KMS-11 (cell line): ENCODE data around the gene DAD1.

Source experiments
- H2AFZ ChIP-seq: fragments of 200-600 bp; sonication (generic); 2 replicates; pipeline ENCODE4 v1.6.1; 2016; ENCODE audit warnings: antibody characterized with exemption, mixed run types, low read depth
- H3K27ac ChIP-seq: fragments of 200-600 bp; sonication (generic); 2 replicates; pipeline ENCODE4 v1.6.1; 2016; ENCODE audit warnings: mild to moderate bottlenecking, mixed run types
- H3K27me3 ChIP-seq: fragments of 200-600 bp; sonication (generic); 2 replicates; pipeline ENCODE4 v1.6.1; 2017; ENCODE audit warnings: mild to moderate bottlenecking, low read depth, mixed run types, moderate library complexity; ENCODE audit not compliant: insufficient read depth
- H3K36me3 ChIP-seq: fragments of 200-600 bp; sonication (generic); 2 replicates; pipeline ENCODE4 v1.6.1; 2017; ENCODE audit warnings: mild to moderate bottlenecking, mixed run types; ENCODE audit not compliant: insufficient read depth
- H3K4me1 ChIP-seq: fragments of 200-600 bp; sonication (generic); 2 replicates; pipeline ENCODE4 v1.6.1; 2016; ENCODE audit warnings: mild to moderate bottlenecking, low read depth, mixed run types; ENCODE audit not compliant: poor library complexity, severe bottlenecking
- H3K4me2 ChIP-seq: fragments of 200-600 bp; sonication (generic); 2 replicates; pipeline ENCODE4 v1.7.0; 2016; ENCODE audit warnings: mild to moderate bottlenecking, mixed run types
- H3K4me3 ChIP-seq: fragments of 200-600 bp; sonication (generic); IDR thresholded peaks from 2 replicates; pipeline ENCODE4 v1.6.1; 2017; ENCODE audit warnings: low read depth, low read length, mixed read lengths; ENCODE audit not compliant: insufficient read depth
- H3K79me2 ChIP-seq: fragments of 200-600 bp; sonication (generic); 2 replicates; pipeline ENCODE4 v1.6.1; 2016; ENCODE audit warnings: low read depth, mixed run types; ENCODE audit not compliant: insufficient read depth
- H3K9ac ChIP-seq: fragments of 200-600 bp; sonication (generic); 2 replicates; pipeline ENCODE4 v1.6.1; 2016; ENCODE audit warnings: mild to moderate bottlenecking, mixed run types
- H4K20me1 ChIP-seq: fragments of 200-600 bp; sonication (generic); 2 replicates; pipeline ENCODE4 v1.6.1; 2016; ENCODE audit warnings: mild to moderate bottlenecking, mixed run types; ENCODE audit not compliant: insufficient read depth
- TF ChIP-seq, protein P1 (sequence below): fragments of 200-600 bp; sonication (generic); conservative IDR thresholded peaks from 2 replicates; pipeline ENCODE4 v1.6.1; 2017; ENCODE audit warnings: low read depth, mild to moderate bottlenecking, antibody characterized with exemption, low read length, moderate library complexity, mixed read lengths

DAD1 gene

DNA sequence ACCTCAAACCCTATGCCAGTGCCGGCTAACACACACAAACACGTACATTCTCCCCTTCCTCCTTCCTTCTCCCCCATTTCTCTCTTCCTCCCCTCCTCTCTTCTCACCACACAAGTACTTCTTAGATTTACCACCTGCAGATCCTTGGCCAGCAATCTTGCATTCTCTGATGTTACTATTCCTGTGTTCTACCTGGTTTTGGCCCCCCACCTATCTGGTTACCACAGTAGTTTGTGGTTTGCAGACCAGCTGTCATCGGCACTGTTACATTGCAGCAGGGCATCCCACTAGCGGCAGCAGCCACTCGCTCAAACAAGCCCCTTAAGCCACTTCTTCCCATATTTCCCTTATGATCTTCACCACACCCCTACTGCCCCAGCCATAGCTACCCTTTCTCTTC is 13.0 kb upstream of the DAD1 start:
- Histone ChIP-seq H3K9ac (no peak overlapping the region; the same call in 1 of the 2 replicates), H3K4me2 (peak overlapping the region; percentile 84), H3K4me3 (no peak overlapping the region), H4K20me1 (no peaks in the 10 kb centered on the region), H3K36me3 (no peaks in the 10 kb centered on the region), H3K79me2 (peaks cover 22% of the 10 kb centered on the region), H2AFZ (no peak overlapping the region), H3K4me1 (peaks cover 79% of the 10 kb centered on the region), H3K27ac (peak overlapping the region; percentile 57), H3K27me3 (no peaks in the 10 kb centered on the region)
- TF ChIP-seq, protein P1, sequence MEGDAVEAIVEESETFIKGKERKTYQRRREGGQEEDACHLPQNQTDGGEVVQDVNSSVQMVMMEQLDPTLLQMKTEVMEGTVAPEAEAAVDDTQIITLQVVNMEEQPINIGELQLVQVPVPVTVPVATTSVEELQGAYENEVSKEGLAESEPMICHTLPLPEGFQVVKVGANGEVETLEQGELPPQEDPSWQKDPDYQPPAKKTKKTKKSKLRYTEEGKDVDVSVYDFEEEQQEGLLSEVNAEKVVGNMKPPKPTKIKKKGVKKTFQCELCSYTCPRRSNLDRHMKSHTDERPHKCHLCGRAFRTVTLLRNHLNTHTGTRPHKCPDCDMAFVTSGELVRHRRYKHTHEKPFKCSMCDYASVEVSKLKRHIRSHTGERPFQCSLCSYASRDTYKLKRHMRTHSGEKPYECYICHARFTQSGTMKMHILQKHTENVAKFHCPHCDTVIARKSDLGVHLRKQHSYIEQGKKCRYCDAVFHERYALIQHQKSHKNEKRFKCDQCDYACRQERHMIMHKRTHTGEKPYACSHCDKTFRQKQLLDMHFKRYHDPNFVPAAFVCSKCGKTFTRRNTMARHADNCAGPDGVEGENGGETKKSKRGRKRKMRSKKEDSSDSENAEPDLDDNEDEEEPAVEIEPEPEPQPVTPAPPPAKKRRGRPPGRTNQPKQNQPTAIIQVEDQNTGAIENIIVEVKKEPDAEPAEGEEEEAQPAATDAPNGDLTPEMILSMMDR = no peak

DNA sequence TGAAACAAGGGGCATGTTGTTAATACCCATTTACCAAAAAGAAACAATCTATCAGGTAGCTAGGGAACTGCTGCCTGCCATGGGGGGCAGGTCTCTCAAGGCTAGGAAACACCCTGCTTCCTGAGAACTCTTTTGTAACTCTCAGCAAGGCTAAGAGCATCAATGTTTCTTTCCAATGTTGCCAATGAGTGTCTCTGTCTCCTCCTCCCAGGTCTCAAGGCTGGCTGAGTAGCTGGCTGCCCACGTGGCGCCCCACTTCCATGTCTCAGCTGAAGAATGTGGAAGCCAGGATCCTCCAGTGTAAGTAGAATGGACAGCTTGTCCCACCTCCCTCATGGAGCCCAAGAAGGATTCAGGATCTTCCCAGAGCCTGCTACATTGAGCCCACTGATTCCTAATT is 12.4 kb upstream of the DAD1 start:
- no peaks in the 10 kb centered on the region for H3K27me3 ChIP-seq
- TF ChIP-seq, protein P1 = no peak
- H3K79me2 ChIP-seq = peaks cover 22% of the 10 kb centered on the region
- H3K4me3 ChIP-seq = no peak overlapping the region
- H3K9ac ChIP-seq = no peak overlapping the region; the same call in 1 of the 2 replicates
- H4K20me1 ChIP-seq = no peaks in the 10 kb centered on the region
- peaks cover 74% of the 10 kb centered on the region for H3K4me1 ChIP-seq
- H3K4me2 ChIP-seq = peak overlapping the region; percentile 84
- peak overlapping the region; percentile 57 for H3K27ac ChIP-seq
- H3K36me3 ChIP-seq = no peaks in the 10 kb centered on the region
- no peak overlapping the region for H2AFZ ChIP-seq

DNA sequence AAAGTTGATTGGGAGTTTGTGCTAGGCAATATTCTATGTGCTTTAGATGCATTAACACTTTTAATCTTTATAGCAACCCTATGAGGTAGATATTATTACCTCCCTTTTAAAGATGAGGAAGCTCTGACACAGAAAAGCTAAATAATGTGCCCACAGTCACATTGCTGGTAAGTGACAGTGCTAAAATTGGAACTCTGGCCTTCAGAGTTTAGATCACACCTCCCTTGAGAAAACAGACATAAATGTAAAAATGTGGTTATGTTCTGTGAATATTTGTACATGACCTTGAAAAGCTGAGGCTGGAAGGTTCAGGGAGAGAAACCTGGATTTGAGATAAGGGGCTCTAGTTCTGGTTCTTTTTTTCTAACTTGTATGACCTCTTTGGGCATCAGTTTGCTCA is 11.0 kb upstream of the DAD1 start:
- H3K36me3 ChIP-seq = no peaks in the 10 kb centered on the region
- H3K9ac ChIP-seq = peak overlapping the region; percentile 76; the same call in 1 of the 2 replicates
- peak overlapping the region; percentile 83; the same call in 1 of the 2 replicates for H3K27ac ChIP-seq
- peaks cover 60% of the 10 kb centered on the region for H3K4me1 ChIP-seq
- no peaks in the 10 kb centered on the region for H4K20me1 ChIP-seq
- H3K27me3 ChIP-seq = no peaks in the 10 kb centered on the region
- no peak overlapping the region for H2AFZ ChIP-seq
- H3K79me2 ChIP-seq = peaks cover 22% of the 10 kb centered on the region
- no peak overlapping the region for H3K4me3 ChIP-seq
- H3K4me2 ChIP-seq = peak overlapping the region; percentile 84
- TF ChIP-seq, protein P1 = no peak

DNA sequence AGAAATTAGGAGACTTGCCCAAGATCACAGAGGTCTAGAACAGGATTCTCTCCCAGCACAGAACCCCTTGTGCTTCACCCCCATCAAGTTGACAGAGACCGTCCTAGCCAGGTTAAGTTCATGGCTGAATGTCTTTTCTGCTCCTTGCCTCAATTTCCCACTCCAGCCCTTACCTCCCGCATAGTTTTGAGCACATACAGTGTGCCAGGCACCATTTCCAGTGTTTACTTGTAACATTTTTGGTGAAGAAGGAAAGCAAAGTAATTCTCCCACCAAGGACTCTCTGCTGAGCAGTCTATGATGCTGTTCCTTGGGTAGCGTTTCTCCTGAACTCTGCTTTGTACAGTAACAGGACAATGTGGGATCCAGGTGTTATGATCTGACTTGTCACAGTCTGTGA is 10.3 kb upstream of the DAD1 start:
- TF ChIP-seq, protein P1 = no peak
- Histone ChIP-seq H4K20me1 (no peaks in the 10 kb centered on the region), H3K9ac (peak overlapping the region; percentile 76), H3K27ac (peak overlapping the region; percentile 83), H3K79me2 (peaks cover 22% of the 10 kb centered on the region), H3K4me1 (peaks cover 53% of the 10 kb centered on the region), H3K4me3 (no peak overlapping the region), H3K4me2 (peak overlapping the region; percentile 84), H2AFZ (no peak overlapping the region; the same call in 1 of the 2 replicates), H3K27me3 (no peaks in the 10 kb centered on the region), H3K36me3 (no peaks in the 10 kb centered on the region)

DNA sequence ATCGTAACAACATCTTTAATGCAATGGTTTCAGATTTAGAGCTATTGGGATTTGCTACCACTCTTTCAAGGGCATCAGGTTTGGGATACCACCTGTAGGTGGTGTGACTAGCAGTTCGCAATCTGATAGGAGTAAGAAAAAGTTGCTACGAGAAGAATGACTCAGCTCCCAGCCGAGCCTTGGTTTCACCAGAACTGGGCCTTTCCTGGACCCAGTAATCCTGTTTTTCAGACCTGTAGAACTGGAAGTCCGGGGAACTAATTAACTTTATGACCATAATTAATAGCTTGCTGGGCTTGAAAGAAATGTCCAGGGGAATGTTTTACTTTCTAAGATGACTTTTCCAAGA is 9.8 kb upstream of the DAD1 start:
- TF ChIP-seq, protein P1 = no peak
- H2AFZ ChIP-seq = peak overlapping the region; percentile 91; the same call in 1 of the 2 replicates
- H4K20me1 ChIP-seq = no peaks in the 10 kb centered on the region
- peaks cover 48% of the 10 kb centered on the region for H3K4me1 ChIP-seq
- H3K79me2 ChIP-seq = peaks cover 22% of the 10 kb centered on the region
- no peaks in the 10 kb centered on the region for H3K27me3 ChIP-seq
- no peaks in the 10 kb centered on the region for H3K36me3 ChIP-seq
- H3K4me3 ChIP-seq = no peak overlapping the region
- peak overlapping the region; percentile 83 for H3K27ac ChIP-seq
- peak overlapping the region; percentile 76 for H3K9ac ChIP-seq
- peak overlapping the region; percentile 84 for H3K4me2 ChIP-seq
